Ascending aorta (tissue), 2 donors: ENCODE data around the gene KTN1. TPM values are rescaled to one million over a fixed set of nuclear protein-coding genes. Genes with fewer than 3 reads are reported as not detected.

Experiments
- DNase-seq, 2 donors: peaks; one replicate each; pipeline ENCODE4 v3.0.0-alpha.2; 2019; ENCODE audit warnings: low spot score in 2 of 2
- H3K27ac ChIP-seq, 2 donors: fragments of 200-600 bp; sonication (generic); one replicate each; pipeline ENCODE4 v1.5.1; 2016 to 2017; ENCODE audit warnings: mild to moderate bottlenecking in 1 of 2
- H3K27me3 ChIP-seq: fragments of 200-600 bp; sonication (generic); one replicate; pipeline ENCODE4 v1.5.1; 2017
- H3K36me3 ChIP-seq, 2 donors: fragments of 200-600 bp; sonication (generic); one replicate each; pipeline ENCODE4 v1.5.1; 2016
- H3K4me1 ChIP-seq, 2 donors: fragments of 200-600 bp; sonication (generic); one replicate each; pipeline ENCODE4 v1.5.1; 2016 to 2017; ENCODE audit warnings: mild to moderate bottlenecking in 1 of 2
- H3K4me3 ChIP-seq, 2 donors: fragments of 200-600 bp; sonication (generic); one replicate each; pipeline ENCODE4 v1.5.1; 2016 to 2017; ENCODE audit warnings: mild to moderate bottlenecking in 1 of 2
- H3K9me3 ChIP-seq, 2 donors: fragments of 200-600 bp; sonication (generic); one replicate each; pipeline ENCODE4 v1.5.1; 2016
- CTCF ChIP-seq, 3 experiments: fragments of 200-600 bp in 2 of 3; fragments of 450-650 bp in 1 of 3; sonication (generic) in 2 of 3; IDR thresholded peaks; one replicate each; pipeline ENCODE4 v1.5.1; 2016 to 2019; ENCODE audit warnings: antibody characterized with exemption in 3 of 3, mild to moderate bottlenecking in 1 of 3, moderate library complexity in 1 of 3
- intact Hi-C: fragments of 100-400 bp; cut with DNase I; formaldehyde crosslinking; loops from one replicate; pipeline ENCODE4 v1.15.1; 2023
- total RNA-seq: library from RNA; depleted of rRNA; stranded (reverse); fragments of >200 nt; gene quantifications from one replicate; pipeline ENCODE4 v1.1.0, GENCODE V29; 2016

KTN1 gene
- total RNA-seq, 1 donor from 2014 or later = 36.3 TPM

DNA sequence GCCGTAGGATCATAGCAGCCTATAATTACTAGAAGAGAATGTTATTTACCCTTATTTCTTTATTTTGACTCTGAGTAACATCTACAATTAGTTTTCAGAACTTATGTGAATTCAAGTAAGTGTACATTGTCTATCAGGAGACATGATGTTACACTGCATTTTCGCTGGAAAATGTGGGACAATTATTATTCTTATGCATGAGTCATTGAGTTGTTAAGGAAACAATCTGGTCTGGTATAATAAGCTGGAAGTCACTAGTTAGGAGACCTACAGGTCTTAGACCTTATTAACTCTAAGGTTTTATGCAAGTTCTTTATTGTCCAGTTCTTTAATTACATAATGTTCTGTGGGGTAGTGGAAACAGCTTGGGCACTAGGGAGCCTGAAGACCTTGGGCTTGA is 5.8 kb downstream of the KTN1 start:
- H3K27me3 ChIP-seq = no peaks in the 10 kb centered on the region
- no peaks in the 10 kb centered on the region for H3K9me3 ChIP-seq
- no peak for DNase-seq
- intact Hi-C loops = loop anchor here (10.0 kb wide), 1 partner anchor 311 kb away; the partner anchor contains the start of gene FBXO34
- no peaks in the 10 kb centered on the region for H3K36me3 ChIP-seq
- no peak overlapping the region for H3K4me3 ChIP-seq
- peak overlapping the region in 1 of 2 donors; percentile 2 for H3K27ac ChIP-seq
- no peak for TF ChIP-seq CTCF (IDR thresholded peaks at IDR 0.05)
- peaks cover 3 to 43% of the 10 kb centered on the region in 2 donors for H3K4me1 ChIP-seq

GRCh38 chr14:55586411-55586810 is 6.4 kb downstream of the KTN1 start:
- H3K4me1 ChIP-seq = peaks cover 3 to 42% of the 10 kb centered on the region in 2 donors
- no peak for TF ChIP-seq CTCF (IDR thresholded peaks at IDR 0.05)
- no peaks in the 10 kb centered on the region for H3K27me3 ChIP-seq
- no peaks in the 10 kb centered on the region for H3K9me3 ChIP-seq
- no peaks in the 10 kb centered on the region for H3K36me3 ChIP-seq
- no peak for DNase-seq
- no peak overlapping the region for H3K27ac ChIP-seq
- H3K4me3 ChIP-seq = no peak overlapping the region
- intact Hi-C loops = loop anchor here (10.0 kb wide), 1 partner anchor 312 kb away; the partner anchor contains the start of gene FBXO34

GRCh38 chr14:55587847-55588246 is 7.8 kb downstream of the KTN1 start:
- H3K27me3 ChIP-seq = no peaks in the 10 kb centered on the region
- H3K4me3 ChIP-seq = no peak overlapping the region
- no peak overlapping the region for H3K27ac ChIP-seq
- intact Hi-C loops = loop anchor here (10.0 kb wide), 1 partner anchor 313 kb away; the partner anchor contains the start of gene FBXO34
- no peaks in the 10 kb centered on the region for H3K9me3 ChIP-seq
- H3K4me1 ChIP-seq = peaks cover 2 to 28% of the 10 kb centered on the region in 2 donors
- no peaks in the 10 kb centered on the region for H3K36me3 ChIP-seq
- DNase-seq = no peak
- no peak for TF ChIP-seq CTCF (IDR thresholded peaks at IDR 0.05)

- H3K4me1 ChIP-seq = peaks cover 0 to 26% of the 10 kb centered on the region in 2 donors
- DNase-seq = no peak
- no peak overlapping the region for H3K27ac ChIP-seq
- intact Hi-C loops = loop anchor here (10.0 kb wide), 1 partner anchor 313 kb away; the partner anchor contains the start of gene FBXO34
- TF ChIP-seq CTCF (IDR thresholded peaks at IDR 0.05) = no peak
- no peaks in the 10 kb centered on the region for H3K36me3 ChIP-seq
- H3K4me3 ChIP-seq = no peak overlapping the region
- H3K9me3 ChIP-seq = no peaks in the 10 kb centered on the region
- no peaks in the 10 kb centered on the region for H3K27me3 ChIP-seq
Measured at GRCh38 chr14:55588259-55588699, 8.3 kb downstream of the KTN1 start.

DNA sequence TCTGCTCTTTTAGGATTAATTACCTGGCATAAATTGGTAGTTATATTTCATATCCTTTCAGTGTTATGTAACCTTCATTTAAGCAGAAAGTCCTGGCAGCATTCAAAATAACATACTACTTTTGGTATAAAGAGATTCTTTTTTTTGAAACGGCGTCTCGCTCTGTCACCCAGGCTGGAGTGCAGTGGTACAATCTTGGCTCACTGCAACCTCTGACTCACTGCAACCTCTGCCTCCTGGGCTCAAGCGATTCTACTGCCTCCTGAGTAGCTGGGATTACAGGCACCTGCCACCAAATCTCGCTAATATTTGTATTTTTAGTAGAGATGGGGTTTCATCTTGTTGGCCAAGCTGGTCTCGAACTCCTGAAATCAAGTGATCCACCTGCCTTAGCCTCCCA is 9.2 kb downstream of the KTN1 start:
- H3K9me3 ChIP-seq = no peaks in the 10 kb centered on the region
- H3K27ac ChIP-seq = peak overlapping the region in 1 of 2 donors; percentile 45
- H3K27me3 ChIP-seq = no peaks in the 10 kb centered on the region
- H3K4me1 ChIP-seq = peaks cover 0 to 27% of the 10 kb centered on the region in 2 donors
- DNase-seq = no peak
- no peak overlapping the region for H3K4me3 ChIP-seq
- no peaks in the 10 kb centered on the region for H3K36me3 ChIP-seq
- intact Hi-C loops = loop anchor here (10.0 kb wide), 1 partner anchor 314 kb away; the partner anchor contains the start of gene FBXO34
- no peak for TF ChIP-seq CTCF (IDR thresholded peaks at IDR 0.05)
